Measurements from ENCODE around the gene ATXN10.

Gene ATXN10

GRCh38 chr22:45867118-45867905 is 195.7 kb downstream of the ATXN10 start:
- Histone ChIP-seq H3K9me3 (ENCODE audit: control insufficient read depth in 2 of 2, low read length in 2 of 2) (no peaks in the 10 kb centered on the region), H3K9ac (ENCODE audit: low read length in 2 of 2) (no peak overlapping the region), H3K27ac (ENCODE audit: low read length) (no peak overlapping the region), H3K4me3 (ENCODE audit: low read length in 2 of 2) (peak overlapping the region in 1 of 2 donors; percentile 54), H3K4me1 (ENCODE audit: control insufficient read depth, insufficient read depth, low read length) (peaks cover 17% of the 10 kb centered on the region), H3K36me3 (ENCODE audit: control insufficient read depth in 2 of 2, insufficient read depth in 2 of 2, low read length in 2 of 2) (no peaks in the 10 kb centered on the region), H3K27me3 (ENCODE audit: control insufficient read depth in 1 of 2, insufficient read depth in 2 of 2, low read length in 2 of 2) (peaks cover 23 to 40% of the 10 kb centered on the region in 2 donors)

DNA sequence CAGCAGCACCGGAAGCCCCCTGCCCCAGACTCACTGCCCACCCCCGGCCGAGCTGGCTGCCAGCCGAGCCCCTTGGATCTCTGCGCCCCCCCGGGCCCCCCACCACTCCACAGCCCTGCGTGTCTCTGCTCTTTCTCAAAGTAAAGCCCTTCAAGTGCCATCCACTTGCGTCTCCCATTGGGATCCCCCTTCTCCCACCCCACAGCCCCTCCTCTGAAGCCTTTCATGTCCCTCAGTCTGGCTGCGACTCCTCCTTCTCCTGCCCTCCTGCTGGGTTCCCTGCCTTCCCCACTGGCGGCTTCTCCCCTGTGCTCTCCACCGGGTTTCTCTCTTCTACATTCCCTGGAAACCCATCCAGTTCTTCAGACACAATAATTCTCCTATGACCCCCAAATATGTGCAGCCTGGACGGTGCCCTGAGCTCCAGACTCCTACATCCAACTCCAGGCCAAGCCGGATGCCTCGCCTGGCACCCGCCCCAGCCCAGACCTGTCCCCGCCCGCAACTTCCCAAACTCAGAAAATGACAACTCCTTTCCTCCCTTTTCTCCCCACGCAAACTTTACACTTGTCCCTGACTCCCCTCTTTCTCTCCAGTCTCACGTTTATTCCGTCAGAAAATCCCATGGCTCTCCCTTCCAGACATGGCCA is 196.4 kb downstream of the ATXN10 start:
- Histone ChIP-seq H3K9me3 (ENCODE audit: control insufficient read depth in 2 of 2, low read length in 2 of 2) (no peaks in the 10 kb centered on the region), H3K9ac (ENCODE audit: low read length in 2 of 2) (no peak overlapping the region), H3K4me1 (ENCODE audit: control insufficient read depth, insufficient read depth, low read length) (peaks cover 17% of the 10 kb centered on the region), H3K27ac (ENCODE audit: low read length) (no peak overlapping the region), H3K4me3 (ENCODE audit: low read length in 2 of 2) (no peak overlapping the region), H3K27me3 (ENCODE audit: control insufficient read depth in 1 of 2, insufficient read depth in 2 of 2, low read length in 2 of 2) (peaks cover 23 to 40% of the 10 kb centered on the region in 2 donors), H3K36me3 (ENCODE audit: control insufficient read depth in 2 of 2, insufficient read depth in 2 of 2, low read length in 2 of 2) (no peaks in the 10 kb centered on the region)

DNA sequence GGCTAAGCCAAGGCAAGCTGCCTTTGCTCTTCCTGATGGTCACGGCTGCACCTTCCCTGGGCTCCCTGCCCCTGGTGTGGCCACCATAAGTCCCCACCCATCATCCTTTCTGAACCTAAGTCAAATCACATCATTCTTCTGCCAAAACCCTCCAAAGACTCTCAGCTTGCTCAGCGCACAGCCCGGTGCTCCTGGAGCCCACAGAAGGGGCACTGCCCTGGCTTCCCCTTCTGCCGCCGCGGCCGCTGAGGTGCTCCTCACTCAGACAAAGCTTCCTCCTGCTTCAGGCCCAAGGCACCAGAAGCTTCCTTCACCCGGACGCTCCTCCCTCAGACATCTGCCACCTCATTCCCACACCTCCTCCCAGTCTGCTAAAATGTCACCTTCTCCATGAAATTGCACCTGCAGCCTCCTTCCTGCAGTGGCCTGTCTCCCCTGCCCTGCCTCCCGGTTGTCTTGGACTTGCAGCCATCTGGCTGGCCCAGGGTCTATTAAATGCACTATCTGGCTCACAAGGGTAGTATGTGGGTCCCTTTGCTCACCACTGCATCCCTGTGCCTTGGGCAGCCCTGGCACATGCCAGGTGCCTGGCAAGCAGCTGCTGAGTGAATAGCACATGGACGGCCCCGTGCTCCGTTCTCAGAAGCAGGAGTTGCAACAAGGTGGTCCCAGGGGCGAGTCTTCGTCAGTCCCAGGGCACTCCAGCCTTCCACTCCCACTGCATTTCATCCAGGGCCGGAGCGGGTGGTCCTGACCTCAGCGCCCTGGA is 197.1 kb downstream of the ATXN10 start:
- H3K27ac ChIP-seq (ENCODE audit: low read length) = no peak overlapping the region
- no peak overlapping the region for H3K9ac ChIP-seq (ENCODE audit: low read length in 2 of 2)
- peaks cover 17% of the 10 kb centered on the region for H3K4me1 ChIP-seq (ENCODE audit: control insufficient read depth, insufficient read depth, low read length)
- no peaks in the 10 kb centered on the region for H3K36me3 ChIP-seq (ENCODE audit: control insufficient read depth in 2 of 2, insufficient read depth in 2 of 2, low read length in 2 of 2)
- H3K4me3 ChIP-seq (ENCODE audit: low read length in 2 of 2) = no peak overlapping the region
- H3K27me3 ChIP-seq (ENCODE audit: control insufficient read depth in 1 of 2, insufficient read depth in 2 of 2, low read length in 2 of 2) = peaks cover 23 to 40% of the 10 kb centered on the region in 2 donors
- H3K9me3 ChIP-seq (ENCODE audit: control insufficient read depth in 2 of 2, low read length in 2 of 2) = no peaks in the 10 kb centered on the region

DNA sequence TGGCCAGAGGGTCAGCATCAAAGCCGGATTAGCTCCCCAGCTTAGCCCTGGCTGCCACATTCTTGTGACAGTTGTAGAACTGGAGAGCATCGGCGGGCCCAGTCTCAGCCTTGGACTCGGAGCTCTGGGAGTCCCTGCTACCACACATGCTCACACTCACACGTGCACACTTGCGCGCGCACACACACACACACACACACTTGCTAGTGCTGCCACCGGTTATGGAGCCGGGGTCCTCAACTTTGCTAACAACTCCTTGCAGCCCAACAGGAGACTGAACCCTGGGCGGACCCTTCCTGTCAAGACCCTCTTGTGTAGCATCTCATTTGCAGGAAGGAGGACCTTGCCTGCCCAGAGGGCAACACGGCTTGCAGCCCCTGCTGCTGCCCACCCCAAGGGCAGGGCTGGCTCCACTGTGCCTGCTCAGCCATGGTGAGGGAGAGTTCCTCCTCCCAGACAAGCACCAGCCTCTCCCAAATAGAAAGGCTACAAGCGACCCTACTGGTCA is 197.8 kb downstream of the ATXN10 start:
- Histone ChIP-seq H3K36me3 (ENCODE audit: control insufficient read depth in 2 of 2, insufficient read depth in 2 of 2, low read length in 2 of 2) (no peaks in the 10 kb centered on the region), H3K4me3 (ENCODE audit: low read length in 2 of 2) (no peak overlapping the region), H3K27me3 (ENCODE audit: control insufficient read depth in 1 of 2, insufficient read depth in 2 of 2, low read length in 2 of 2) (peaks cover 23 to 40% of the 10 kb centered on the region in 2 donors), H3K9ac (ENCODE audit: low read length in 2 of 2) (no peak overlapping the region), H3K9me3 (ENCODE audit: control insufficient read depth in 2 of 2, low read length in 2 of 2) (no peaks in the 10 kb centered on the region), H3K4me1 (ENCODE audit: control insufficient read depth, insufficient read depth, low read length) (peaks cover 16% of the 10 kb centered on the region), H3K27ac (ENCODE audit: low read length) (no peak overlapping the region)

- H3K36me3 ChIP-seq (ENCODE audit: control insufficient read depth in 2 of 2, insufficient read depth in 2 of 2, low read length in 2 of 2) = no peaks in the 10 kb centered on the region
- H3K27ac ChIP-seq (ENCODE audit: low read length) = no peak overlapping the region
- no peak overlapping the region for H3K4me3 ChIP-seq (ENCODE audit: low read length in 2 of 2)
- H3K9me3 ChIP-seq (ENCODE audit: control insufficient read depth in 2 of 2, low read length in 2 of 2) = no peaks in the 10 kb centered on the region
- peaks cover 13% of the 10 kb centered on the region for H3K4me1 ChIP-seq (ENCODE audit: control insufficient read depth, insufficient read depth, low read length)
- no peak overlapping the region for H3K9ac ChIP-seq (ENCODE audit: low read length in 2 of 2)
- peaks cover 23 to 40% of the 10 kb centered on the region in 2 donors for H3K27me3 ChIP-seq (ENCODE audit: control insufficient read depth in 1 of 2, insufficient read depth in 2 of 2, low read length in 2 of 2)
These were observed 198.4 kb downstream of the ATXN10 start for GRCh38 chr22:45870011-45870410.

- peaks cover 16 to 29% of the 10 kb centered on the region in 2 donors for H3K27me3 ChIP-seq (ENCODE audit: control insufficient read depth in 1 of 2, insufficient read depth in 2 of 2, low read length in 2 of 2)
These were observed 200.1 kb downstream of the ATXN10 start for GRCh38 chr22:45871721-45872120.

GRCh38 chr22:45872659-45873263 is 201.1 kb downstream of the ATXN10 start:
- no peak overlapping the region for H3K27ac ChIP-seq (ENCODE audit: low read length)

More at GRCh38 chr22:45871721-45872120, 200.1 kb downstream of the ATXN10 start:
- no peaks in the 10 kb centered on the region for H3K9me3 ChIP-seq (ENCODE audit: control insufficient read depth in 2 of 2, low read length in 2 of 2)
- H3K9ac ChIP-seq (ENCODE audit: low read length in 2 of 2) = no peak overlapping the region
- peaks cover 9% of the 10 kb centered on the region for H3K4me1 ChIP-seq (ENCODE audit: control insufficient read depth, insufficient read depth, low read length)
- H3K27ac ChIP-seq (ENCODE audit: low read length) = no peak overlapping the region
- H3K4me3 ChIP-seq (ENCODE audit: low read length in 2 of 2) = no peak overlapping the region
- no peaks in the 10 kb centered on the region for H3K36me3 ChIP-seq (ENCODE audit: control insufficient read depth in 2 of 2, insufficient read depth in 2 of 2, low read length in 2 of 2)

DNA sequence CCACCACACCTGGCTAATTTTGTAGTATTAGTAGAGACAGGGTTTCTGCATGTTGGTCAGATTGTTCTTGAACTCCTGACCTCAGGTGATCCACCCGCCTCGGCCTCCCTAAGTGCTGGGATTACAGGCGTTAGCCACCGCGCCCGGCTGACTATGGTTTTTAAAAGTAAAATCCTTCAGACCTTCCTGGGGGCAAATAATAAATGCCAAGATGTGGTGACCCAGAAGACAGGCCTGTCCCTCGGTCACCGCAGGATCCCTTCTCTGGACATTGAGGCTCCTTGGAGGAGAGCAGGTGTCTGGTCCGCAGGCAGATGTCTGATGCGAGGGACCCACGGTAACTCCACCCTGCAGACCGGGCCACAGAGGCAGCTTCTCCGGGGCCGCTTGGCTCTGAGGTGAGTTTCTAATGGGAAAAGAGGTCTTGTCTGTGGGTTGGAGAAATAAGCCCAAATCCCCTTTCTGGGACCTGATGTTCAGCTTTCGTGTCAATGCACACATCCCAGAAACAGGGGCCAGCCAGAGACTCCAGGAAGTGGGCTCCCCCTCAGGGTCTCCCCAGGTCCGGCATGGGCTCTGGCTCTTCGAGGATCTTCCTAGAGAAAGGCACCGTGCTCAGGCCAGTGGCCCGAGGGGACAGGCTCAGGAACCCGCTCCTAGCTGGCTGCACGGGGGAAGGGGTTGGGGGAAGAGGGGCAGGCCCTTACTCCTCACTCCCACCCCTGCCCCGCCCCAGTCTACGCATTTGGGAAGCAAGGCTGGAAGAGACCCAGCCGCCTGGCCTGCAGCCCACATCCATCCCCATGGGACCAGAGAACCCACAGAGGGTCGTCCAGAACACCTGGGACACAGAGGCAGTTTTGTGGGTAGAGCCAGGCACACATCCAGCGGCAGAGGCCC is 204.8 kb downstream of the ATXN10 start:
- Histone ChIP-seq H3K27ac (ENCODE audit: low read length) (no peak overlapping the region), H3K9ac (ENCODE audit: low read length in 2 of 2) (no peak overlapping the region), H3K4me1 (ENCODE audit: control insufficient read depth, insufficient read depth, low read length) (peaks cover 4% of the 10 kb centered on the region), H3K4me3 (ENCODE audit: low read length in 2 of 2) (no peak overlapping the region), H3K9me3 (ENCODE audit: control insufficient read depth in 2 of 2, low read length in 2 of 2) (no peaks in the 10 kb centered on the region), H3K36me3 (ENCODE audit: control insufficient read depth in 2 of 2, insufficient read depth in 2 of 2, low read length in 2 of 2) (no peaks in the 10 kb centered on the region), H3K27me3 (ENCODE audit: control insufficient read depth in 1 of 2, insufficient read depth in 2 of 2, low read length in 2 of 2) (peaks cover 12 to 19% of the 10 kb centered on the region in 2 donors)

More at GRCh38 chr22:45872659-45873263, 201.1 kb downstream of the ATXN10 start:
- H3K27me3 ChIP-seq (ENCODE audit: control insufficient read depth in 1 of 2, insufficient read depth in 2 of 2, low read length in 2 of 2) = peaks cover 17 to 21% of the 10 kb centered on the region in 2 donors
- no peaks in the 10 kb centered on the region for H3K9me3 ChIP-seq (ENCODE audit: control insufficient read depth in 2 of 2, low read length in 2 of 2)
- H3K4me1 ChIP-seq (ENCODE audit: control insufficient read depth, insufficient read depth, low read length) = no peaks in the 10 kb centered on the region
- no peaks in the 10 kb centered on the region for H3K36me3 ChIP-seq (ENCODE audit: control insufficient read depth in 2 of 2, insufficient read depth in 2 of 2, low read length in 2 of 2)
- H3K9ac ChIP-seq (ENCODE audit: low read length in 2 of 2) = no peak overlapping the region
- H3K4me3 ChIP-seq (ENCODE audit: low read length in 2 of 2) = no peak overlapping the region

DNA sequence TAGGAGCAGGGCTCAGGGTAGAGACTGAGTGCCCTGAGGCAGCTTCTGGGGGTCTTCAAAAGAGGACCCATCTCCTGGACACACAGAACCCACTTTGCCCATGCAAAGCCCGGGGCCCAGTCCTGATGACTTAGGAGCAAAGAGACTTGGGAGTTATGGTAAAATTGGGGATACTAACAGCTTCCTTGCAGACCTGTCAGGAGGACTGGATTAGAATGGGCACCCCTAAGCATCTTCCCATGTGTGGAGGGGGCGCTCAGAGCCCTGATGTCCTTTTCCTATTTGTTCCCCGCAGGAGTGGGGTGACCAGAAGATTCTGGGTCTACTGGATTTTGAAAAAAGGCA is 205.4 kb downstream of the ATXN10 start:
- Histone ChIP-seq H3K4me3 (ENCODE audit: low read length in 2 of 2) (no peak overlapping the region), H3K36me3 (ENCODE audit: control insufficient read depth in 2 of 2, insufficient read depth in 2 of 2, low read length in 2 of 2) (no peaks in the 10 kb centered on the region), H3K4me1 (ENCODE audit: control insufficient read depth, insufficient read depth, low read length) (peaks cover 4% of the 10 kb centered on the region), H3K9me3 (ENCODE audit: control insufficient read depth in 2 of 2, low read length in 2 of 2) (no peaks in the 10 kb centered on the region), H3K27ac (ENCODE audit: low read length) (no peak overlapping the region), H3K27me3 (ENCODE audit: control insufficient read depth in 1 of 2, insufficient read depth in 2 of 2, low read length in 2 of 2) (peaks cover 16 to 25% of the 10 kb centered on the region in 2 donors), H3K9ac (ENCODE audit: low read length in 2 of 2) (no peak overlapping the region)

Measured in stomach smooth muscle (tissue), 2 donors.